ENCODE measurements around the gene HDHD5. TPM values are rescaled to one million over a fixed set of nuclear protein-coding genes. Genes with fewer than 3 reads are reported as not detected.

HDHD5 gene
- total and polyA plus RNA-seq, 10 of the 15 experiments (the other 5 are each of a cell fraction or from before 2014, with no cell fraction given) = 1.7 to 68.0 (median 49.9) TPM

DNA sequence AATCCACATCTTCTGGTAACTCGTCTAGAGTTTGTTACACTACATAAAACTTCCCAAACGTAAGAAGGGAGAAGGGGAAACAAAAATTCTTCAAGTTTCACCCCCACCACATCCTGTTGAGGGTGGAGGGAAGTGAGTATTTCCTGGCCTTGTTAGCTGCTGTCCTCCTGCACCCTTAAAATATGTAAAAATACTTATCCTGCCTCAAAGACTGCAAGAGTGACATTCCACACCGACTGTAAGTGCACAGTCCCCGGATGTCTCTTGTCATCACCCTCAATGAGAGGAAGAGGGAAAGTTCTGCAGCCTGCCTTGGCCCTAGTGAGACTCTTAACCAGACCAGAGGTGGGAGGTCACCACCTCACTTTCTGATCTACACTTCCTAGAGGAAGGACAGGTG, 41.2 kb downstream of the HDHD5 start:
- ChIA-PET POLR2A (interaction anchor here (0.6 kb wide), 1 partner anchor 156 kb away, joined by 3 read pairs; no protein-coding TSS in a partner anchor), CTCF (interaction anchor here (1.1 kb wide), 1 partner anchor 39 kb away, joined by 5 read pairs; no protein-coding TSS in a partner anchor), SMC1A (ENCODE audit: uncharacterized antibody, unreplicated experiment) (no interaction called here), RAD21 (ENCODE audit: unreplicated experiment) (no interaction called here)
- BruUV-seq (replicated peaks) = no TSS peak
- FAIRE-seq = peak; percentile 69
- peaks cover 4 to 10% of the 10 kb centered on the region in 2 experiments for H3K27me3 ChIP-seq (replicated peaks in 1 of 2; ENCODE audit: control insufficient read depth in 2 of 2, insufficient read depth in 2 of 2, low read length in 1 of 2)
- H3K36me3 ChIP-seq (ENCODE audit: control insufficient read depth in 2 of 2, insufficient read depth in 2 of 2, low read length in 1 of 2) = no peaks in the 10 kb centered on the region
- peaks cover 18% of the 10 kb centered on the region for H3K4me1 ChIP-seq (ENCODE audit: control insufficient read depth, insufficient read depth, low read length)
- H3K4me3 ChIP-seq = no peak overlapping the region
- no peaks in the 10 kb centered on the region for H3K79me2 ChIP-seq (ENCODE audit: control insufficient read depth, insufficient read depth, low read length)
- H3K9me3 ChIP-seq (replicated peaks; ENCODE audit: control insufficient read depth, insufficient read depth, low read length) = no peaks in the 10 kb centered on the region
- intact Hi-C loops (cut with micrococcal nuclease; ENCODE audit: unreplicated experiment) (no loop called here), in situ Hi-C loops (cut with MboI) (no loop called here)
- H2AFZ ChIP-seq (ENCODE audit: control insufficient read depth, low read depth, low read length) = no peak overlapping the region
- ATAC-seq = peak; percentile 43
- WGBS (ENCODE audit: insufficient coverage, insufficient replicate concordance, low lambda C conversion rate, missing lambda C conversion rate) = 3% methylated on average over 4 of the region's 4 CpGs
- peak overlapping the region; percentile 15; the same call in 1 of the 2 replicates for H3K4me2 ChIP-seq (ENCODE audit: control insufficient read depth, insufficient read depth)
- H4K20me1 ChIP-seq (ENCODE audit: control insufficient read depth, insufficient read depth) = peaks cover 4% of the 10 kb centered on the region; the same call in 1 of the 2 replicates
- peak; percentile 4 for DNase-seq (ENCODE audit: low read depth, low spot score)
- no peak overlapping the region for H3K9ac ChIP-seq (ENCODE audit: control insufficient read depth, insufficient read depth, low read length)
- no peak for TF ChIP-seq NBN (IDR thresholded peaks at IDR 0.05)
- TF ChIP-seq SPI1 (IDR thresholded peaks at IDR 0.05; ENCODE audit: borderline replicate concordance, insufficient read depth, low read depth, low read length) = peak; percentile 51; the same call in 1 of the 2 replicates
- no peak overlapping the region for H3K27ac ChIP-seq (ENCODE audit: control insufficient read depth, insufficient read depth)

DNA sequence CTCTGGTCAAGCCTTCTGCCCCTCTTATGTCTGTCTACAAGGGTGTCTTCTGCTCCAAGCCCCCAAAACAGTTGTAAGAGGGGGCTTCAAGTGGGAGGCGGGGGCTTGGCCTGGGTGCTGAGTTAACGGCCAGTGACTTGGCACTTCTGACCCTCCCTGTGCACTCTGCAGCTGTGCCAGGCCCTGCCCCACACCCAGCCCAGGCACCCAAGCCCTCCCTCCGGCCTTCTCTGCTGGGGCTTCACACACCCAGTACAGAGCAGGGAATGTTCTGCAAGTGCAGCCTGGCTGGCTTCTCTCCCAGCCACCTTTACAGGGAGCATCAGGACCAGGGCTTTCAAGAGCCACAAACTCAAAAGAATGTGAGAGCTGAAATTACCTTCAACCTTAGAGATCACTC, 41.7 kb downstream of the HDHD5 start:
- Histone ChIP-seq H3K4me1 (ENCODE audit: control insufficient read depth, insufficient read depth, low read length) (peaks cover 18% of the 10 kb centered on the region), H3K9ac (ENCODE audit: control insufficient read depth, insufficient read depth, low read length) (no peak overlapping the region), H3K27me3 (replicated peaks in 1 of 2; ENCODE audit: control insufficient read depth in 2 of 2, insufficient read depth in 2 of 2, low read length in 1 of 2) (peaks cover 4 to 10% of the 10 kb centered on the region in 2 experiments), H3K4me2 (ENCODE audit: control insufficient read depth, insufficient read depth) (no peak overlapping the region), H4K20me1 (ENCODE audit: control insufficient read depth, insufficient read depth) (peaks cover 4% of the 10 kb centered on the region; the same call in 1 of the 2 replicates), H3K4me3 (no peak overlapping the region), H3K79me2 (ENCODE audit: control insufficient read depth, insufficient read depth, low read length) (no peaks in the 10 kb centered on the region), H3K9me3 (replicated peaks; ENCODE audit: control insufficient read depth, insufficient read depth, low read length) (no peaks in the 10 kb centered on the region), H3K36me3 (ENCODE audit: control insufficient read depth in 2 of 2, insufficient read depth in 2 of 2, low read length in 1 of 2) (no peaks in the 10 kb centered on the region), H3K27ac (ENCODE audit: control insufficient read depth, insufficient read depth) (no peak overlapping the region), H2AFZ (ENCODE audit: control insufficient read depth, low read depth, low read length) (no peak overlapping the region)
- DNase-seq (ENCODE audit: low read depth, low spot score) (no peak), FAIRE-seq (no peak), ATAC-seq (peak; percentile 17; the same call in 2 of the 3 replicates)
- no TSS peak for BruUV-seq (replicated peaks)
- ChIA-PET RAD21 (ENCODE audit: unreplicated experiment) (no interaction called here), SMC1A (ENCODE audit: uncharacterized antibody, unreplicated experiment) (no interaction called here), POLR2A (no interaction called here), CTCF (interaction anchor here (1.1 kb wide), 1 partner anchor 40 kb away, joined by 5 read pairs; no protein-coding TSS in a partner anchor)
- intact Hi-C loops (cut with micrococcal nuclease; ENCODE audit: unreplicated experiment) = no loop called here
- in situ Hi-C loops (cut with MboI) = no loop called here
- 79% methylated on average over 3 of the region's 3 CpGs for WGBS (ENCODE audit: insufficient coverage, insufficient replicate concordance, low lambda C conversion rate, missing lambda C conversion rate)
- TF ChIP-seq, protein P1, sequence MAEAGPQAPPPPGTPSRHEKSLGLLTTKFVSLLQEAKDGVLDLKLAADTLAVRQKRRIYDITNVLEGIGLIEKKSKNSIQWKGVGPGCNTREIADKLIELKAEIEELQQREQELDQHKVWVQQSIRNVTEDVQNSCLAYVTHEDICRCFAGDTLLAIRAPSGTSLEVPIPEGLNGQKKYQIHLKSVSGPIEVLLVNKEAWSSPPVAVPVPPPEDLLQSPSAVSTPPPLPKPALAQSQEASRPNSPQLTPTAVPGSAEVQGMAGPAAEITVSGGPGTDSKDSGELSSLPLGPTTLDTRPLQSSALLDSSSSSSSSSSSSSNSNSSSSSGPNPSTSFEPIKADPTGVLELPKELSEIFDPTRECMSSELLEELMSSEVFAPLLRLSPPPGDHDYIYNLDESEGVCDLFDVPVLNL (IDR thresholded peaks at IDR 0.05; ENCODE audit: low read depth, low read length) = no peak
- TF ChIP-seq ATF7 (IDR thresholded peaks at IDR 0.05; ENCODE audit: low read depth) (no peak), HDAC6 (IDR thresholded peaks at IDR 0.05; ENCODE audit: unreplicated experiment) (no peak), POLR2AphosphoS5 (IDR thresholded peaks at IDR 0.05; ENCODE audit: low read length) (no peak), SUZ12 (IDR thresholded peaks at IDR 0.05; ENCODE audit: unreplicated experiment) (no peak), SUPT20H (IDR thresholded peaks at IDR 0.05; ENCODE audit: borderline replicate concordance, control insufficient read depth, low read depth, low read length) (no peak), CEBPZ (IDR thresholded peaks at IDR 0.05; ENCODE audit: low read depth, low read length) (no peak), NFXL1 (IDR thresholded peaks at IDR 0.05; ENCODE audit: borderline replicate concordance) (no peak), RAD51 (IDR thresholded peaks at IDR 0.05) (no peak), ZZZ3 (IDR thresholded peaks at IDR 0.05; ENCODE audit: control insufficient read depth, insufficient read length, low read depth) (no peak), DPF2 (IDR thresholded peaks at IDR 0.05) (no peak), SMAD5 (IDR thresholded peaks at IDR 0.05; ENCODE audit: low read depth) (no peak), KAT2A (conservative IDR thresholded peaks at IDR 0.05; ENCODE audit: control insufficient read depth, low read depth, low read length) (no peak), NBN (IDR thresholded peaks at IDR 0.05) (no peak)
